Astrocyte (in vitro differentiated cells and primary cell): Measurements from ENCODE around the gene XYLB. TPM values are rescaled to one million over a fixed set of nuclear protein-coding genes. Genes with fewer than 3 reads are reported as not detected.
A peak's percentile ranks its signal among the peaks of the same experiment; 100 is the strongest.

Experiments used
- DNase-seq: peaks from one replicate; pipeline ENCODE4 v3.0.0-alpha.2; 2010; ENCODE audit warnings: low read depth
- FAIRE-seq: peaks from 2 replicates; lab custom pipeline; 2011; peaks lifted over from hg19 to GRCh38; lab: Jason Lieb, UNC
- H2AFZ ChIP-seq: 2 replicates; pipeline ENCODE4 v1.6.0; 2012; ENCODE audit warnings: low read depth, low read length, inconsistent platforms
- H3K27ac ChIP-seq: 2 replicates; pipeline ENCODE4 v1.5.1; 2011; ENCODE audit warnings: low read depth, low read length, inconsistent platforms
- H3K27me3 ChIP-seq: 2 replicates; pipeline ENCODE4 v1.6.0; 2011; ENCODE audit warnings: low read length, inconsistent platforms; ENCODE audit not compliant: insufficient read depth
- H3K36me3 ChIP-seq: 2 replicates; pipeline ENCODE4 v1.5.1; 2011; ENCODE audit warnings: low read length, inconsistent platforms; ENCODE audit not compliant: insufficient read depth
- H3K4me1 ChIP-seq: 2 replicates; pipeline ENCODE4 v1.5.1; 2011; ENCODE audit warnings: low read length, inconsistent platforms; ENCODE audit not compliant: insufficient read depth
- H3K4me2 ChIP-seq: 2 replicates; pipeline ENCODE4 v1.6.0; 2012; ENCODE audit warnings: low read length, inconsistent platforms
- H3K4me3 ChIP-seq: 2 replicates; pipeline ENCODE4 v1.5.1; 2011; ENCODE audit warnings: low read depth, mild to moderate bottlenecking, low read length, inconsistent platforms; ENCODE audit not compliant: insufficient read depth
- H3K79me2 ChIP-seq: 2 replicates; pipeline ENCODE4 v1.6.0; 2012; ENCODE audit warnings: mild to moderate bottlenecking, low read length, inconsistent platforms; ENCODE audit not compliant: insufficient read depth
- H3K9ac ChIP-seq: 2 replicates; pipeline ENCODE4 v1.6.0; 2012; ENCODE audit warnings: mild to moderate bottlenecking, low read length, inconsistent platforms
- H3K9me3 ChIP-seq: 2 replicates; pipeline ENCODE4 v1.5.1; 2012; ENCODE audit warnings: low read depth, mild to moderate bottlenecking, low read length, inconsistent platforms; ENCODE audit not compliant: insufficient read depth
- H4K20me1 ChIP-seq: 2 replicates; pipeline ENCODE4 v1.6.0; 2012; ENCODE audit warnings: low read length, inconsistent platforms; ENCODE audit not compliant: insufficient read depth
- H3K27ac Mint-ChIP-seq: one replicate; pipeline ENCODE4 v1.8.0; 2021; ENCODE audit warnings: mild to moderate bottlenecking, mixed read lengths; ENCODE audit not compliant: unreplicated experiment
- H3K27me3 Mint-ChIP-seq: one replicate; pipeline ENCODE4 v1.8.0; 2021; ENCODE audit warnings: low read depth, mixed read lengths; ENCODE audit not compliant: unreplicated experiment
- H3K36me3 Mint-ChIP-seq: one replicate; pipeline ENCODE4 v1.8.0; 2021; ENCODE audit warnings: low read depth, mixed read lengths; ENCODE audit not compliant: unreplicated experiment
- H3K4me1 Mint-ChIP-seq: one replicate; pipeline ENCODE4 v1.8.0; 2021; ENCODE audit warnings: low read depth, mixed read lengths; ENCODE audit not compliant: unreplicated experiment
- H3K4me3 Mint-ChIP-seq: one replicate; pipeline ENCODE4 v1.8.0; 2021; ENCODE audit warnings: mild to moderate bottlenecking, moderate library complexity, mixed read lengths; ENCODE audit not compliant: unreplicated experiment
- H3K9me3 Mint-ChIP-seq: one replicate; pipeline ENCODE4 v1.8.0; 2021; ENCODE audit warnings: mild to moderate bottlenecking, mixed read lengths; ENCODE audit not compliant: unreplicated experiment
- CTCF ChIP-seq: IDR thresholded peaks from 2 replicates; pipeline ENCODE4 v1.5.1; 2011; ENCODE audit warnings: low read depth, mild to moderate bottlenecking, inconsistent platforms, low read length, moderate library complexity; ENCODE audit not compliant: insufficient read depth
- EZH2 ChIP-seq: IDR thresholded peaks from 2 replicates; pipeline ENCODE4 v1.6.1; 2012; ENCODE audit warnings: mild to moderate bottlenecking, low read length, inconsistent platforms; ENCODE audit not compliant: insufficient read depth
- total RNA-seq: library from RNA; stranded (reverse); gene quantifications from 2 replicates; pipeline ENCODE4 v1.2.1, GENCODE V29; 2021

The XYLB gene
- total RNA-seq, 1 donor from 2014 or later, result 2.3 TPM

DNA sequence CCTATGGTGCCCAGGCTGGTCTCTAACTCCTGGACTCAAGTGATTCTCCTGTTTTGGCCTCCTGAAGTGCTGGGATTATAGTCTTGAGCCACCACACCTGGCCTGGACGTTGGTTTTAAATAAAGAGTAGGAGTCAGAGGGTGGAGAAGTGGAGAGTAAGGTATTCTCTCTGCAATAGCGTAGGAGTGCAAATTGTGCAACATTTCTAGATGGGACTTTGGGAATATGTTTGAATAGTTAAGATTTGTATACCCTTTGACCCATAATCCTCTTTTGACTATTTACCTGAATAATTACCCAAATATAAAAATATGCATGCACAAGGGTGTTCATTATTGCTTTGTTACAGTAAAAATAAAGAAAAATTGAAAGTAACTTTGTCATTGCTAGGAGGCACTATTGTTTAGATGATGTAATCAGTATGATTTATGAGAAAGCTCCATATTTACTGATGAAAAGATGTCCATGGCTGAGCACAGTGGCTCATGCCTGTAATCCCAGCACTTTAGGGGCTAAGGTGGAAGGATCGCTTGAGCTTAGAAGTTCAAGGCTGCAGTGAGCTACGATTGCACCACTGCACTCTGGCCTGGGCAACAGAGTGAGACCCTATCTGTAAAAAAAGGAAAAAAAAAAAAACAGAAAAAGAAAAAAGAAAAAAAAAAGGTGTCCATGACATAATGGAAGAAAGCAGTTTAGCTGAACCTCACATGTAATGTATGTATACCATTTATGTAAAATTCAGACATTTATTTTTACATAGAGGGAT is 15.1 kb upstream of the XYLB start:
- Histone ChIP-seq H3K9me3 (peaks cover 8% of the 10 kb centered on the region), H3K4me1 (peaks cover 12% of the 10 kb centered on the region), H3K27ac (no peak overlapping the region), H3K4me2 (no peak overlapping the region), H3K27me3 (no peaks in the 10 kb centered on the region), H2AFZ (no peak overlapping the region), H3K9ac (no peak overlapping the region), H3K4me3 (no peak overlapping the region), H3K79me2 (no peaks in the 10 kb centered on the region), H3K36me3 (no peaks in the 10 kb centered on the region), H4K20me1 (no peaks in the 10 kb centered on the region)
- peak overlapping the region; percentile 8 for H3K27ac Mint-ChIP-seq
- no peak for FAIRE-seq
- H3K36me3 Mint-ChIP-seq, result peaks cover 2% of the 10 kb centered on the region
- TF ChIP-seq CTCF, result no peak
- no peak for TF ChIP-seq EZH2
- H3K4me3 Mint-ChIP-seq, result no peak overlapping the region
- peaks cover 3% of the 10 kb centered on the region for H3K9me3 Mint-ChIP-seq
- DNase-seq, result no peak
- peaks cover 14% of the 10 kb centered on the region for H3K4me1 Mint-ChIP-seq
- peaks cover 5% of the 10 kb centered on the region for H3K27me3 Mint-ChIP-seq

GRCh38 chr3:38332201-38332600 is 14.4 kb upstream of the XYLB start:
- H3K27me3 ChIP-seq, result no peaks in the 10 kb centered on the region
- H3K9me3 ChIP-seq, result peaks cover 3% of the 10 kb centered on the region
- H3K9ac ChIP-seq, result no peak overlapping the region
- Mint-ChIP-seq H3K9me3 (no peaks in the 10 kb centered on the region), H3K4me1 (peaks cover 13% of the 10 kb centered on the region), H3K27me3 (peaks cover 5% of the 10 kb centered on the region), H3K4me3 (no peak overlapping the region), H3K27ac (no peak overlapping the region), H3K36me3 (peaks cover under 1% of the 10 kb centered on the region)
- DNase-seq, result no peak
- H3K4me1 ChIP-seq, result peaks cover 12% of the 10 kb centered on the region
- TF ChIP-seq EZH2, result no peak
- no peak for TF ChIP-seq CTCF
- no peaks in the 10 kb centered on the region for H4K20me1 ChIP-seq
- no peaks in the 10 kb centered on the region for H3K36me3 ChIP-seq
- H3K79me2 ChIP-seq, result no peaks in the 10 kb centered on the region
- FAIRE-seq, result no peak
- H3K27ac ChIP-seq, result no peak overlapping the region
- no peak overlapping the region for H3K4me2 ChIP-seq
- H2AFZ ChIP-seq, result no peak overlapping the region
- H3K4me3 ChIP-seq, result no peak overlapping the region
